HG03097 (cell line): Measurements from ENCODE around the gene C1QL4.
"Not testable (repeated sequence)": the region's sequence is repeated elsewhere in the genome, so short reads cannot be mapped to it uniquely, and the experiment has no call there.

Experiments
- ATAC-seq: cut with Tn5 transposase; IDR thresholded peaks from one replicate; pipeline ENCODE4 v1.9.1; 2021; ENCODE audit not compliant: unreplicated experiment, low FRiP score

The C1QL4 gene

DNA sequence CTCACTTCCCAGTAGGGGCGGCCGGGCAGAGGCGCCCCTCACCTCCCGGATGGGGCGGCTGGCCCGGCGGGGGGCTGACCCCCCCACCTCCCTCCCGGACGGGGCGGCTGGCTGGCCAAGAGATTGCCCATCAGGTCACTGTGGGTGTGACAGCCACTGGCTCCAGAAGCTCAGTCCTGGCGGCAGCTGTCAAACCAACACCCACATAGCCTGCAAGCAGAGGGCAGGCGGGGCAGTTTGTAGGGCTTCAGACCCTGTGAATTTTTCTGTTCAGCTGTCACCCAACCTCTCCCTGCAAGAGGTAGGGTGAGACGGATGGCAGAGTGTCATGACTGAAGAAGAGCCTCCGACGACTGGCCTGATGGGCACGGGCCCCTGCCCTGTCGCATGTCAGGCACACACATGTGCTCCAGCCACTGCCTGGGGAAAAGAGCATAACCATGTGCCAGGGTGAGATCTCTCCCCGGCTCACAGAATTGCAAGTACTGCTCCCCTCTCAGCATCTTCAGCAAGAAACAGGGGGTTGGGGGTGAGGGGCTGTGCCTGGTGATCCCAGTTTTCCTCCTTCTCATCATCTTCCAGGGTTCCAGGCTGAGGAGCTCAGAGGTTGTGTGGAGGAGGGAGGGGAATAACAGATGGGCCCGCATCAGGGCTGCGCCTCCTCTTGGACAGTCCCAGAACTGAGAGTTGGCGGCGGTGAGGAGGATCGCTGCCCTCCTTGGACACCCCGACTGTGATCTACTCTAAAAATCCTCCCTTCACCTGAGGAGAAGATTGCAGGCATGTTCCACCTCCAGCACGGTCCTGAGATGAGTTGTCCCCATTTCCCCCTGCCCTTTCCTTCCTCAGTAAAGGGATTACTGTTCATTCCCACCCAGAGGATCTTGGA, 53.2 kb downstream of the C1QL4 start:
- no peak for ATAC-seq

DNA sequence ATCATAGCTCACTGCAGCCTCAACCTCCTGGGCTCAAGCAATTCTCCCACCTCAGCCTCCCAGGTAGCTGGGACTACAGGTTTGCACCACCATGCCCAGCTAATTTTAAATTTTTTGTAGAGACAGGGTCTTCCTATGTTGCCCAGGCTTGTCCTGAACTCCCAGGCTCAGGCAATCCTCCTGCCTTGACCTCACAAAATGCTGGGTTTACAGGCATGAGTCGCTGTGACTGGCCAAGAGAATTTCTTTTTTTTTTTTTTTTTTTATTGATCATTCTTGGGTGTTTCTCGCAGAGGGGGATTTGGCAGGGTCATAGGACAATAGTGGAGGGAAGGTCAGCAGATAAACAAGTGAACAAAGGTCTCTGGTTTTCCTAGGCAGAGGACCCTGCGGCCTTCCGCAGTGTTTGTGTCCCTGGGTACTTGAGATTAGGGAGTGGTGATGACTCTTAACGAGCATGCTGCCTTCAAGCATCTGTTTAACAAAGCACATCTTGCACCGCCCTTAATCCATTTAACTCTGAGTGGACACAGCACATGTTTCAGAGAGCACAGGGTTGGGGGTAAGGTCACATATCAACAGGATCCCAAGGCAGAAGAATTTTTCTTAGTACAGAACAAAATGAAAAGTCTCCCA, 54.1 kb downstream of the C1QL4 start:
- ATAC-seq = not testable (repeated sequence)
